ENCODE measurements around the gene FOXD2. TPM values are rescaled to one million over a fixed set of nuclear protein-coding genes. Genes with fewer than 3 reads are reported as not detected.

Gene FOXD2
- 0.11 and 0.20 TPM in 2 replicates for total RNA-seq

- no peak for DNase-seq (ENCODE audit: low read depth, low spot score)
These were observed at the start of gene FOXD2 for GRCh38 chr1:47437447-47438164. Gene FOXD2, plus strand, starts transcription at chr1:47438044. Its CDS starts 92 bp downstream, at chr1:47438136.

GRCh38 chr1:47388891-47389238, 49.0 kb upstream of the FOXD2 start:
- peak; percentile 15 for DNase-seq (ENCODE audit: low read depth, low spot score)

- no peak for DNase-seq (ENCODE audit: low read depth, low spot score)
These were observed 48.1 kb upstream of the FOXD2 start for GRCh38 chr1:47389731-47390130.

- DNase-seq (ENCODE audit: low read depth, low spot score), result no peak
These were observed 47.0 kb upstream of the FOXD2 start for GRCh38 chr1:47390843-47391242.

GRCh38 chr1:47393141-47393540, 44.7 kb upstream of the FOXD2 start:
- DNase-seq (ENCODE audit: low read depth, low spot score), result no peak

GRCh38 chr1:47395433-47395832, 42.4 kb upstream of the FOXD2 start:
- DNase-seq (ENCODE audit: low read depth, low spot score), result no peak

GRCh38 chr1:47396671-47397196, 41.1 kb upstream of the FOXD2 start:
- DNase-seq (ENCODE audit: low read depth, low spot score), result no peak

GRCh38 chr1:47399138-47399845, 38.6 kb upstream of the FOXD2 start:
- DNase-seq (ENCODE audit: low read depth, low spot score), result no peak

GRCh38 chr1:47399846-47400155, 38.0 kb upstream of the FOXD2 start:
- DNase-seq (ENCODE audit: low read depth, low spot score), result no peak

- DNase-seq (ENCODE audit: low read depth, low spot score), result no peak
These were observed 36.1 kb upstream of the FOXD2 start for GRCh38 chr1:47401761-47402160.

GRCh38 chr1:47402591-47402990, 35.3 kb upstream of the FOXD2 start:
- DNase-seq (ENCODE audit: low read depth, low spot score), result no peak

GRCh38 chr1:47403321-47403910, 34.4 kb upstream of the FOXD2 start:
- DNase-seq (ENCODE audit: low read depth, low spot score), result no peak

- no peak for DNase-seq (ENCODE audit: low read depth, low spot score)
These were observed 32.1 kb upstream of the FOXD2 start for GRCh38 chr1:47405697-47406096.

- no peak for DNase-seq (ENCODE audit: low read depth, low spot score)
These were observed 30.9 kb upstream of the FOXD2 start for GRCh38 chr1:47406966-47407365.

GRCh38 chr1:47407481-47407880, 30.4 kb upstream of the FOXD2 start:
- no peak for DNase-seq (ENCODE audit: low read depth, low spot score)

- no peak for DNase-seq (ENCODE audit: low read depth, low spot score)
These were observed 28.4 kb upstream of the FOXD2 start for GRCh38 chr1:47409311-47410067.

GRCh38 chr1:47410068-47410455, 27.8 kb upstream of the FOXD2 start:
- DNase-seq (ENCODE audit: low read depth, low spot score), result no peak

- DNase-seq (ENCODE audit: low read depth, low spot score), result no peak
These were observed 26.4 kb upstream of the FOXD2 start for GRCh38 chr1:47411436-47411835.

GRCh38 chr1:47412437-47412836, 25.4 kb upstream of the FOXD2 start:
- DNase-seq (ENCODE audit: low read depth, low spot score), result no peak

- DNase-seq (ENCODE audit: low read depth, low spot score), result no peak
These were observed 22.0 kb upstream of the FOXD2 start, which contains the start of gene FOXE3 for GRCh38 chr1:47415728-47416318. Gene FOXE3, plus strand, starts transcription at chr1:47416285. Its CDS starts 31 bp downstream, at chr1:47416316.

Measured in pulmonary artery endothelial cell (primary cell).